ENCODE data around the gene DNAJC30.
"Not testable (repeated sequence)": the region's sequence is repeated elsewhere in the genome, so short reads cannot be mapped to it uniquely, and the experiment has no call there.

DNA sequence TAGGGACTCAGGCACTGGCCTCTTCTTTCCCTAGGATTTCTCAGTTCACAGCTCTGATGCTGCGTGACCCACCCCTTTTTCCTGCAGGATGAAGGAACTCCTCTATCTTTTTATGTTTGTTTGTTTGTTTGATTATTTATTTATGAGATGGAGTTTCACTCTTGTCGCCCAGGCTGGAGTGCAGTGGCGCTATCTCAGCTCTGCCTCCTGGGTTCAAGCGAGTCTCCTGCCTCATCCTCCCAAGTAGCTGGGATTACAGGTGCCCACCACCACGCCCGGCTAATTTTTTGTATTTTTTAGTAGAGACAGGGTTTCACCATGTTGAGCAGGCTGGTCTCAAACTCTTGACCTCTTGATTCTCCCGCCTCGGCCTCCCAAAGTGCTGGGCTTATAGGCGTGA lies 37.2 kb upstream of the DNAJC30 start:
- TF ChIP-seq, protein P1, sequence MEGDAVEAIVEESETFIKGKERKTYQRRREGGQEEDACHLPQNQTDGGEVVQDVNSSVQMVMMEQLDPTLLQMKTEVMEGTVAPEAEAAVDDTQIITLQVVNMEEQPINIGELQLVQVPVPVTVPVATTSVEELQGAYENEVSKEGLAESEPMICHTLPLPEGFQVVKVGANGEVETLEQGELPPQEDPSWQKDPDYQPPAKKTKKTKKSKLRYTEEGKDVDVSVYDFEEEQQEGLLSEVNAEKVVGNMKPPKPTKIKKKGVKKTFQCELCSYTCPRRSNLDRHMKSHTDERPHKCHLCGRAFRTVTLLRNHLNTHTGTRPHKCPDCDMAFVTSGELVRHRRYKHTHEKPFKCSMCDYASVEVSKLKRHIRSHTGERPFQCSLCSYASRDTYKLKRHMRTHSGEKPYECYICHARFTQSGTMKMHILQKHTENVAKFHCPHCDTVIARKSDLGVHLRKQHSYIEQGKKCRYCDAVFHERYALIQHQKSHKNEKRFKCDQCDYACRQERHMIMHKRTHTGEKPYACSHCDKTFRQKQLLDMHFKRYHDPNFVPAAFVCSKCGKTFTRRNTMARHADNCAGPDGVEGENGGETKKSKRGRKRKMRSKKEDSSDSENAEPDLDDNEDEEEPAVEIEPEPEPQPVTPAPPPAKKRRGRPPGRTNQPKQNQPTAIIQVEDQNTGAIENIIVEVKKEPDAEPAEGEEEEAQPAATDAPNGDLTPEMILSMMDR (IDR thresholded peaks at IDR 0.05) = not testable (repeated sequence)
- not testable (repeated sequence) for TF ChIP-seq EP300 (IDR thresholded peaks at IDR 0.05)
